GM19099 (cell line): ENCODE results near the gene E4F1.

ENCODE experiments used
- POLR2A ChIP-seq: IDR thresholded peaks from 3 replicates; pipeline ENCODE4 v1.6.1; 2011; ENCODE audit warnings: low read depth; ENCODE audit not compliant: insufficient read length; ENCODE audit errors: extremely low read depth

The E4F1 gene

GRCh38 chr16:2257726-2258125 lies 34.3 kb downstream of the E4F1 start:
- TF ChIP-seq POLR2A, result no peak

GRCh38 chr16:2260250-2260649 lies 36.9 kb downstream of the E4F1 start:
- TF ChIP-seq POLR2A, result no peak

- peak; percentile 96 for TF ChIP-seq POLR2A
Measured at GRCh38 chr16:2267913-2268666, 44.7 kb downstream of the E4F1 start, which contains the start of gene RNPS1. Gene RNPS1, minus strand, starts transcription at chr16:2268126. Its CDS starts 3,483 bp downstream, at chr16:2264643.

- no peak for TF ChIP-seq POLR2A
Measured at GRCh38 chr16:2270070-2270462, 46.7 kb downstream of the E4F1 start.

GRCh38 chr16:2270588-2271470 lies 47.4 kb downstream of the E4F1 start:
- TF ChIP-seq POLR2A, result no peak

- TF ChIP-seq POLR2A, result no peak
Measured at GRCh38 chr16:2271848-2272461, 48.6 kb downstream of the E4F1 start.

GRCh38 chr16:2273484-2273883 lies 50.1 kb downstream of the E4F1 start:
- TF ChIP-seq POLR2A, result no peak

GRCh38 chr16:2273931-2274330 lies 50.5 kb downstream of the E4F1 start:
- TF ChIP-seq POLR2A, result no peak

GRCh38 chr16:2275476-2276367 lies 52.3 kb downstream of the E4F1 start:
- no peak for TF ChIP-seq POLR2A

GRCh38 chr16:2276368-2277195 lies 53.2 kb downstream of the E4F1 start:
- no peak for TF ChIP-seq POLR2A

GRCh38 chr16:2277466-2278271 lies 54.3 kb downstream of the E4F1 start:
- no peak for TF ChIP-seq POLR2A

- TF ChIP-seq POLR2A, result no peak
Measured at GRCh38 chr16:2278272-2278608, 54.8 kb downstream of the E4F1 start.
